Brain microvascular endothelial cell (primary cell): Measurements from ENCODE around the gene CXADR.
"Not testable (repeated sequence)": the region's sequence is repeated elsewhere in the genome, so short reads cannot be mapped to it uniquely, and the experiment has no call there.

Experiments used
- DNase-seq: peaks from one replicate; pipeline ENCODE4 v3.0.0-alpha.2; 2020
- H3K27ac ChIP-seq: fragments of 250-450 bp; sonication (Bioruptor Pico); 2 replicates; pipeline ENCODE4 v1.5.1; 2020; ENCODE audit warnings: mild to moderate bottlenecking, moderate library complexity
- H3K27me3 ChIP-seq: fragments of 250-450 bp; sonication (Bioruptor Pico); replicated peaks from 2 replicates; pipeline ENCODE4 v1.5.1; 2020; ENCODE audit warnings: mild to moderate bottlenecking
- H3K36me3 ChIP-seq: fragments of 250-450 bp; sonication (Bioruptor Pico); replicated peaks from 2 replicates; pipeline ENCODE4 v1.5.1; 2020; ENCODE audit warnings: mild to moderate bottlenecking
- H3K4me3 ChIP-seq: 2 replicates; pipeline ENCODE4 v1.5.1; 2011; ENCODE audit warnings: low read depth, mild to moderate bottlenecking, control low read depth, low read length, moderate library complexity
- CTCF ChIP-seq: IDR thresholded peaks from 2 replicates; pipeline ENCODE4 v1.5.1; 2011; ENCODE audit warnings: low read depth, mild to moderate bottlenecking, moderate library complexity, low read length, control low read depth, inconsistent platforms; ENCODE audit errors: missing control alignments
- in situ Hi-C: cut with HindIII; loops from 2 replicates; pipeline ENCODE4 v1.10.0; 2017; ENCODE audit warnings: low sequenced_read_pairs, low pct_ligation_motif_present

Gene CXADR

GRCh38 chr21:17495680-17496079, 17.2 kb upstream of the CXADR start:
- Histone ChIP-seq H3K4me3 (no peak overlapping the region), H3K27me3 (no peaks in the 10 kb centered on the region), H3K36me3 (no peaks in the 10 kb centered on the region), H3K27ac (no peak overlapping the region)
- no peak for TF ChIP-seq CTCF
- in situ Hi-C loops, result no loop called here
- DNase-seq, result no peak

- Histone ChIP-seq H3K27ac (no peak overlapping the region), H3K4me3 (no peak overlapping the region), H3K27me3 (no peaks in the 10 kb centered on the region), H3K36me3 (no peaks in the 10 kb centered on the region)
- DNase-seq, result no peak
- TF ChIP-seq CTCF, result no peak
- in situ Hi-C loops, result no loop called here
Observed at GRCh38 chr21:17497316-17497715, 15.5 kb upstream of the CXADR start.

GRCh38 chr21:17498586-17498985, 14.3 kb upstream of the CXADR start:
- in situ Hi-C loops, result no loop called here
- TF ChIP-seq CTCF, result no peak
- H3K27me3 ChIP-seq, result no peaks in the 10 kb centered on the region

GRCh38 chr21:17501107-17502006, 11.5 kb upstream of the CXADR start:
- Histone ChIP-seq H3K36me3 (no peaks in the 10 kb centered on the region), H3K4me3 (no peak overlapping the region), H3K27me3 (no peaks in the 10 kb centered on the region), H3K27ac (no peak overlapping the region)
- DNase-seq, result no peak
- no peak for TF ChIP-seq CTCF
- in situ Hi-C loops, result no loop called here

More at GRCh38 chr21:17498586-17498985, 14.3 kb upstream of the CXADR start:
- Histone ChIP-seq H3K4me3 (no peak overlapping the region), H3K36me3 (no peaks in the 10 kb centered on the region), H3K27ac (no peak overlapping the region)
- DNase-seq, result no peak

GRCh38 chr21:17502985-17503384, 9.9 kb upstream of the CXADR start:
- DNase-seq, H3K36me3 ChIP-seq, H3K27me3 ChIP-seq, H3K4me3 ChIP-seq, in situ Hi-C loops, H3K27ac ChIP-seq: not testable (repeated sequence)

- no peak overlapping the region for H3K4me3 ChIP-seq
- TF ChIP-seq CTCF, result no peak
- in situ Hi-C loops, result no loop called here
- H3K36me3 ChIP-seq, result no peaks in the 10 kb centered on the region
- no peak for DNase-seq
- H3K27ac ChIP-seq, result no peak overlapping the region
- no peaks in the 10 kb centered on the region for H3K27me3 ChIP-seq
Observed at GRCh38 chr21:17506951-17507350, 5.9 kb upstream of the CXADR start.
